HG02623 (cell line): Measurements from ENCODE around the gene GGT6.

ENCODE experiments used
- ATAC-seq: cut with Tn5 transposase; IDR thresholded peaks from one replicate; pipeline ENCODE4 v1.9.1; 2021; ENCODE audit warnings: moderate library complexity; ENCODE audit not compliant: unreplicated experiment

The GGT6 gene

DNA sequence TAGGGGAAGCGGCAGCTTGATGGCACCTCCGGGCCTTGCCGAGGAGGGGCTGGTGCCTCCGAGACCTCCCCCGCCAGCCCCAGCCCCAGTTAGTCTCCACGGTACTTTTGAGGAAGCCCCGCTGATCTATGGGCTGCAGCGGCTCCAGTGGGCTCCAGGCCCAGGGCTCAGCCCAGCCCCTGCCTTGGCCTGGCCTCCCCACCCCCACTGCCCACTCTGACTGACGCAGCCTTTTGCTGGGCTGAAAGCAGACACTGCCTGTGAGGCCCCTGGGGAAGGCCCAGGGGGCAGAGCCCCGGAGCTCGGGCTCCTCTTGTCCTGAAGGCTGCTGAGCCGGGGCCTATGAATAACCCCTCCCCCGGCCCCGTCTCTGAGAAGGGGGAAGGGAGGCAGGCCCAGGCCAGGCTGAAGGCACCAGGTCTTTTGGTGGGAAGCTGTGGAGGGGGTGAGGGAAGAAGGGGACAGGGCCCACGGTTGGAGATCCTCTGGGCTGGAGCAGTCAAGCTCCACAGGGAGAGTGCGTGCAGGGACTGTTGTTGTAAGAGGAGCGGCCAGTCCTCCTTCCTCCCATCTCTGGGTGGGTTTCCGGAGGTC, 16.4 kb upstream of the GGT6 start:
- no peak for ATAC-seq

DNA sequence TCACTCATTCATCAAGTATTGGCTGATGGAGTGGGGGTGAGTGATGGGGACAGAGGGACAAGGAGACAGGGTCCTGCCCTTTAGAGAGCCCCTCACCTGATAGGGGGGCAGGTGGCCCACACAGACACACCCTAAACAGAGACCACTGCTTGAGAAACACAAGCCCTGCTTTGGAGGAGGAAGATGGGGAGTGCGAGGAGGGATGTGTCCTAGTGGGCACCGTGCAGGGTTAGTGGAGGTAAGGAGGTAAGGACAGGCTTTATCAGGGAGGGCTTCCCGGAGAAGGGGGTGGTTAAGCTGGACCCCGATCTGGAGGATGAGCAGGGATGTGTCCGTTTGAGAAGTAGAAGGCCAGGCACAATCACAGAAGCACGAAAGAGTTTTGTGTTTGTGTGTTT, 15.8 kb upstream of the GGT6 start:
- ATAC-seq: no peak

GRCh38 chr17:4574448-4575045, 14.2 kb upstream of the GGT6 start:
- no peak for ATAC-seq

- ATAC-seq: no peak
Measured at GRCh38 chr17:4573669-4574068, 13.3 kb upstream of the GGT6 start.

- ATAC-seq: no peak
Measured at GRCh38 chr17:4573115-4573514, 12.7 kb upstream of the GGT6 start.

- ATAC-seq: no peak
Measured at GRCh38 chr17:4572131-4572530, 11.8 kb upstream of the GGT6 start.

GRCh38 chr17:4569591-4569990, 9.2 kb upstream of the GGT6 start:
- ATAC-seq: no peak

DNA sequence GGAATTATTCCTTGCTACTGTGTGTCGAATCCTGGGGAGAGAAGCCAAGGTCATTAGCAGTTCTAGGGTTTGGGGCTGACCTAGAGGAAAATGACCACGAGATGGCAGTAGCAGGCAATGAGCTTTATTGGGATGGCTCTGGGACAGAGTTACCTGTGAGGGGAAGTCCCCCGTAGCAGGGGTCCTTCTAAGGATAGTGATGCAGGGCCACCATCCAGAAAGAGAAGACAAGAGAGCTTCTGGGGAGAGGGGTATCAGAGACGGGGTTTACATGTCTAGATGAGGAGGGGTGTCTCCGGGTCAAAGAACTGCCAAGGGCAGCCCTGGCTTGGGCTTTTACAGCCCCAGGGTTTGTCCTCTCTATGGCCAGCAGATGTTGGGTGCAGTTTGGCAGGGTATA, 6.4 kb upstream of the GGT6 start:
- ATAC-seq: no peak

- no peak for ATAC-seq
Measured at GRCh38 chr17:4565209-4566141, 5.1 kb upstream of the GGT6 start.

DNA sequence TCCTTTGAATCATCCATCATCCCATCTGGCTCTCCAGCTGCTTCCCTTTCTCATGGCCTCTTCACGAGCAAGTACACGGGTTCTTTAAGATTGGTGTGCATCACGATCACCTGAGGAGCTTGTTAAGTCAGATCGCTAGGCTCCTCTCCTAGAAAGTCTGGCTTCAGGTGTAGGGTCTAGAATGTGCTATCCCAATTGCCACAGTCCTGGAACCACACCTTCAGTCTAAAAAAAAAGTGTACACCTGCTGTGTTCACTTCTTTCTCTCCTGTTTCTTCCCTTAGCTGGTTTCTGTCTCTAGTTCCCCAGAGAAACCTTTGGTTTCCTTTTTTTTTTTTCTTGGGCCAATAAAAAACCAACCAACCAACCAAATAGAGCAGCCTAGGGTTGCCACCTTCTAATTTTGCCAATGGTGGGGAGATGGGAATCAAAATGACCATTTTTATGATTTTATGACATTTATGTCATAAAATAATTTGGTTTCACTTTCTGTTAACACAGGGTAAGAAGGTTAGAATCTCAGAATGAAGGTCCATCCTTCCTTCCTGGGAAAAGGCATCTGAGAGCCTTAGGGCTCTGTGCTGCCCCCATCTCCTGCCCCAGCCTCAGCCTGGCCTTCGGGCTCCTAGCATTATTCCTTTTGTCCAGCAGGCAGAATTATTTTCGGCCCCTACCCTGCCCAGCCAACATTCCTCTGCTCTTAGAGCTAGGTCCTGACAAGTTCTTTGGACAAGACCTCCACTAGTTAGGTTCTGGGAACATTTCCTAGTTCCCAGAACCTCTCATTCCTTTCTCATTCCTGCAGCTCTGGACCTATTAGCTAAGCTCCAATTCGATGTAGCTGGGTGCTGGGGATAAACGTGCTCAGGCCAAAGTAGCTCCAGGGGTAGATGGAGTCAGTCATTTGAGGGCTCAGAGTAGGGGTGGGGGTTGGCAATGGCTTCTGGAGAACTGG, 1.9 kb upstream of the GGT6 start:
- ATAC-seq: no peak

GRCh38 chr17:4560837-4561256, 470 bp upstream of the GGT6 start:
- no peak for ATAC-seq

DNA sequence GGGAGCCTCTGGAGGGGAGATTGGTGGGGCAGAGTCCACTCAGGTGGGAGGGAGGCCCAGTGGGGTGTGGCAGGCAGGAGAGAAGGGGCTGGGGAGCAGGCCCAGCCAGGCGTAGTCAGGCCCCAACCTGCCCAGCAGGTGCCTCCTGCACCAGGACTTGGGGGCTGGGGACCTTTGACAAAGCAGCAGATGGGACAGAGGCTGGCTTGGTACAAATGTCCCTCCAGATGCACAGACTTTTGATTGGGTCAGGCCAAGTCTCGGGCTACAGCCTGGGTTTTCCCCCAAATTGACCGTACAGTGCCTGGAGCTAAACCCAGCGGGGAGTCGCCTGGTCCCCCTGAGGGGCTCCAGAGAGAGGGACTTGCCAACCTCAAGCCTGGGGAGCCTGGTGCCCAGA, 411 bp downstream of the GGT6 start:
- ATAC-seq: no peak

- no peak for ATAC-seq
Measured at GRCh38 chr17:4559139-4559791, 1.1 kb downstream of the GGT6 start.

DNA sequence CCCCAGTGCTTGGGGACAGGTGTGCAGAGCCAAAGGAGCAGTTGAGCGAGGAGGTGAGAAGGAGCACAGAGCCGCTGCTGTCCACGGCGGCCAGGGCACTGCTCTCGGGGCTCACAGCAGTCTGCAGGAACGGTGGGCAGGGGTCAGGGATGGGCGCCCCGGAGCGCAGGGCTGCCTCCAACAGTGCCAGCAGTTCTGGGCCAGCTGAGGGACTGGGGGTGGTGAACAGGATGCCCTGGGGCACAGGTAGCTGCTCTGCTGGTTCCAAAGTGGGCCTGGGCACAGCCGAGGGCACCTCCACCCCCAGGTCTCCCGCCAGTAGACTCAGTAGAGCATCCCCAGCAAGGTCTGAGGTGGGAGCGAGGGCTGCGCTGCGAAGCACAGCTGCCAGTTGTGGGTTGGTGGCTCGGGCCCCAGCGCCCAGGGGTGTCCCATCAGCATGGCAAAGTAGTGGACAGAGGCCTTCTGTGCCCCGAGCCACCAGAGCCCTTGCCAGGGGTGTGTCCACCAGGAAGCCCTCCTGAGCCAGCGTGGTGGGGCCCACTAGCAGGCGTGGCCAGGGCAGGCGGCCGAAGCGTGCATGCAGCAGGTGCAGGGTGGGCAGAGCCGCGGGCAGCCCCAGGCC, 1.9 kb downstream of the GGT6 start:
- no peak for ATAC-seq

GRCh38 chr17:4557626-4558346, 2.6 kb downstream of the GGT6 start:
- ATAC-seq: no peak

GRCh38 chr17:4556996-4557395, 3.4 kb downstream of the GGT6 start:
- no peak for ATAC-seq

DNA sequence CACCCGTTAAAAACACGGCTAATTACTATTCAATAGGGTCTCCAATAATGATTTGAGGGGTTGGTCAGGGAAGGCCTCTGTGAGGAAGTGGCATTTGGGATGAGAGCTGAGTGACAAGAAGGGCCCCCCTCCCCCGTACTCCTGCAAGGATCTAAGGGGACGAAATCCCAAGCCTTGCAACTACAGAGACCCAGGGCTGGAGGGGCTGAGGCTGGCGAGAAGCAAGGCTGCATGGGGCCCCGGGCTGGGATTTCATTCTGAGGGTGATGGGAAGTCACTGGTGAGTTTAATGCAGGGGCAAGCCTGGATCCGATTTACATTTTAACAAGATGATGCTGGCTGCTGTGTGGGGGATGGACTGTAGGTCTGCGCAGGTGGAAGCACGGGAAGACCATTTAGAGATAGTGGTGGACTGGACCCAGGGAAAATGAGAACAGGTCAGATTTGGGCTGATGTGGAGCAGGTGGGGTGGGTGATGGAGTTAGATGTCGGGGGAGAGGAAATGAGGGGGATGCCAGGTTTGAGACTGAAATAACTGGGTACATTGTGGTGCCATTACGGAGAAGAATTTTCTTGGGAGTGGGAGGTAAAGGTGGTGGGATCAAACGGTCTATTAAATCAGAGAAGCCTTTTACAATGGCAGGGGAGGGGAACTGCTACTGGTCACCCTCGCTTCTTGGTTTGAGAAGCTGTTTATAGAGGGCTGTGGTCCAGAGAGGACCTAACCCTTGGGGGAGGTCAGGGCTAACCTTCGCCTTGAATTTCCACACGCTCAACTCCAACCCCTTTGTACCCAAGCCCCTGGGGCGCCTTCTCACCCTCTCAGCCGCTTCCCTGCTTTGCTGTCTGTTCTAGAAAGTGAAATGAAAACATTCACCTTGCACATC, 4.3 kb downstream of the GGT6 start:
- ATAC-seq: no peak
